WTC11 (cell line): ENCODE data around the gene MIS18BP1. TPM values are rescaled to one million over a fixed set of nuclear protein-coding genes. Genes with fewer than 3 reads are reported as not detected.
"Not testable (repeated sequence)": the region's sequence is repeated elsewhere in the genome, so short reads cannot be mapped to it uniquely, and the experiment has no call there.

Experiments used
- ATAC-seq: fragments of 200-7000 bp; cut with Tn5 transposase; 2 replicates; pipeline ENCODE4 v1.10.0; 2021; ENCODE audit warnings: mild to moderate bottlenecking, moderate library complexity
- CTCF ChIA-PET: fragments of 300-600 bp; sonication (Branson Sonifier 250); formaldehyde crosslinking; loops from one replicate; lab custom pipeline; 2021; ENCODE audit warnings: antibody characterized with exemption; lab: Charles Lee
- POLR2A ChIA-PET: fragments of 350-600 bp; sonication (Branson Sonifier 250); formaldehyde crosslinking; loops from one replicate; lab custom pipeline; 2021; ENCODE audit warnings: antibody characterized with exemption; lab: Charles Lee
- DNase-seq: peaks from one replicate; pipeline ENCODE4 v3.0.0; 2021; ENCODE audit warnings: low spot score
- H3K27ac Mint-ChIP-seq: 2 replicates; pipeline ENCODE4 v1.8.0; 2021; ENCODE audit warnings: mixed read lengths
- H3K27me3 Mint-ChIP-seq: 2 replicates; pipeline ENCODE4 v1.8.0; 2021; ENCODE audit warnings: low read depth, mild to moderate bottlenecking, moderate library complexity, mixed read lengths
- H3K36me3 Mint-ChIP-seq: 2 replicates; pipeline ENCODE4 v1.8.0; 2021; ENCODE audit warnings: mixed read lengths
- H3K4me1 Mint-ChIP-seq: 2 replicates; pipeline ENCODE4 v1.8.0; 2022; ENCODE audit warnings: mixed read lengths
- H3K4me3 Mint-ChIP-seq: 2 replicates; pipeline ENCODE4 v1.8.0; 2021; ENCODE audit warnings: mild to moderate bottlenecking, moderate library complexity, mixed read lengths
- H3K9me3 Mint-ChIP-seq: 2 replicates; pipeline ENCODE4 v1.8.0; 2021; ENCODE audit warnings: mixed read lengths
- ATF2 ChIP-seq: sonication (generic); formaldehyde crosslinking; IDR thresholded peaks from 2 replicates; pipeline ENCODE4 v1.8.1; 2022; ENCODE audit warnings: low read depth, missing genetic modification reagents, borderline replicate concordance
- ATF6 ChIP-seq: sonication (generic); formaldehyde crosslinking; IDR thresholded peaks from 2 replicates; pipeline ENCODE4 v1.8.1; 2023; ENCODE audit warnings: mild to moderate bottlenecking, missing genetic modification reagents
- CREB1 ChIP-seq: sonication (generic); formaldehyde crosslinking; IDR thresholded peaks from 2 replicates; pipeline ENCODE4 v1.8.0; 2023; ENCODE audit warnings: mild to moderate bottlenecking, missing genetic modification reagents
- CREM ChIP-seq: sonication (generic); formaldehyde crosslinking; IDR thresholded peaks from 2 replicates; pipeline ENCODE4 v1.8.1; 2022; ENCODE audit warnings: mild to moderate bottlenecking, missing genetic modification reagents, moderate library complexity
- FOXJ3 ChIP-seq: sonication (generic); formaldehyde crosslinking; IDR thresholded peaks from 2 replicates; pipeline ENCODE4 v1.9.0; 2021; ENCODE audit warnings: missing genetic modification reagents, mild to moderate bottlenecking, borderline replicate concordance
- GABPB1 ChIP-seq: sonication (generic); formaldehyde crosslinking; IDR thresholded peaks from 2 replicates; pipeline ENCODE4 v1.8.1; 2023; ENCODE audit warnings: mild to moderate bottlenecking, missing genetic modification reagents
- MLX ChIP-seq: sonication (generic); formaldehyde crosslinking; IDR thresholded peaks from 2 replicates; pipeline ENCODE4 v1.8.1; 2023; ENCODE audit warnings: mild to moderate bottlenecking, missing genetic modification reagents, moderate library complexity
- OVOL2 ChIP-seq: fragments of 250-450 bp; sonication (Bioruptor Pico); IDR thresholded peaks from 2 replicates; pipeline ENCODE4 v1.9.0; 2021; ENCODE audit warnings: mild to moderate bottlenecking, borderline replicate concordance
- PRRX2 ChIP-seq: fragments of 250-450 bp; sonication (Bioruptor Pico); IDR thresholded peaks from 2 replicates; pipeline ENCODE4 v1.8.0; 2021; ENCODE audit warnings: mild to moderate bottlenecking
- SMAD3 ChIP-seq: sonication (generic); formaldehyde crosslinking; IDR thresholded peaks from 2 replicates; pipeline ENCODE4 v1.8.0; 2022; ENCODE audit warnings: missing genetic modification reagents, mild to moderate bottlenecking, borderline replicate concordance
- TEAD1 ChIP-seq: sonication (generic); formaldehyde crosslinking; IDR thresholded peaks from 2 replicates; pipeline ENCODE4 v1.8.0; 2022; ENCODE audit warnings: mild to moderate bottlenecking, missing genetic modification reagents
- ZNF219 ChIP-seq: sonication (generic); formaldehyde crosslinking; IDR thresholded peaks from 2 replicates; pipeline ENCODE4 v1.8.0; 2023; ENCODE audit warnings: missing genetic modification reagents, mild to moderate bottlenecking, borderline replicate concordance
- ZNF317 ChIP-seq: sonication (generic); formaldehyde crosslinking; IDR thresholded peaks from 2 replicates; pipeline ENCODE4 v1.8.1; 2023; ENCODE audit warnings: low read depth, mild to moderate bottlenecking, moderate library complexity, missing genetic modification reagents, borderline replicate concordance
- ZNF416 ChIP-seq: fragments of 250-450 bp; sonication (Bioruptor Pico); IDR thresholded peaks from 2 replicates; pipeline ENCODE4 v1.9.0; 2021; ENCODE audit warnings: mild to moderate bottlenecking, inconsistent platforms
- total RNA-seq: library from RNA; stranded (reverse); gene quantifications from 3 replicates; pipeline ENCODE4 v1.2.3, GENCODE V29; 2021
- TF ChIP-seq, protein P1 (sequence below): sonication (generic); formaldehyde crosslinking; IDR thresholded peaks from 2 replicates; pipeline ENCODE4 v1.8.1; 2023; ENCODE audit warnings: mild to moderate bottlenecking, missing genetic modification reagents
- TF ChIP-seq, protein P2 (sequence below): sonication (generic); formaldehyde crosslinking; IDR thresholded peaks from 2 replicates; pipeline ENCODE4 v1.8.1; 2022; ENCODE audit warnings: missing genetic modification reagents, borderline replicate concordance
- TF ChIP-seq, protein P3 (sequence below): fragments of 250-450 bp; sonication (Bioruptor Pico); IDR thresholded peaks from 2 replicates; pipeline ENCODE4 v1.9.0; 2021; ENCODE audit warnings: mild to moderate bottlenecking

Gene MIS18BP1
- total RNA-seq, 1 experiment from 2014 or later, result 65.7 TPM

GRCh38 chr14:45287610-45288009, 34.6 kb upstream of the MIS18BP1 start:
- TF ChIP-seq, protein P1, sequence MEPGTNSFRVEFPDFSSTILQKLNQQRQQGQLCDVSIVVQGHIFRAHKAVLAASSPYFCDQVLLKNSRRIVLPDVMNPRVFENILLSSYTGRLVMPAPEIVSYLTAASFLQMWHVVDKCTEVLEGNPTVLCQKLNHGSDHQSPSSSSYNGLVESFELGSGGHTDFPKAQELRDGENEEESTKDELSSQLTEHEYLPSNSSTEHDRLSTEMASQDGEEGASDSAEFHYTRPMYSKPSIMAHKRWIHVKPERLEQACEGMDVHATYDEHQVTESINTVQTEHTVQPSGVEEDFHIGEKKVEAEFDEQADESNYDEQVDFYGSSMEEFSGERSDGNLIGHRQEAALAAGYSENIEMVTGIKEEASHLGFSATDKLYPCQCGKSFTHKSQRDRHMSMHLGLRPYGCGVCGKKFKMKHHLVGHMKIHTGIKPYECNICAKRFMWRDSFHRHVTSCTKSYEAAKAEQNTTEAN, result no peak
- TF ChIP-seq MLX (CRISPR knock-in tag) (no peak), ZNF416 (CRISPR knock-in tag) (no peak), TEAD1 (no peak), ATF6 (CRISPR knock-in tag) (no peak), OVOL2 (CRISPR knock-in tag) (no peak), CREB1 (CRISPR knock-in tag) (no peak), SMAD3 (CRISPR knock-in tag) (no peak), CREM (CRISPR knock-in tag) (no peak), PRRX2 (CRISPR knock-in tag) (no peak), FOXJ3 (CRISPR knock-in tag) (no peak), ZNF317 (CRISPR knock-in tag) (no peak), ZNF219 (no peak)
- TF ChIP-seq, protein P2, sequence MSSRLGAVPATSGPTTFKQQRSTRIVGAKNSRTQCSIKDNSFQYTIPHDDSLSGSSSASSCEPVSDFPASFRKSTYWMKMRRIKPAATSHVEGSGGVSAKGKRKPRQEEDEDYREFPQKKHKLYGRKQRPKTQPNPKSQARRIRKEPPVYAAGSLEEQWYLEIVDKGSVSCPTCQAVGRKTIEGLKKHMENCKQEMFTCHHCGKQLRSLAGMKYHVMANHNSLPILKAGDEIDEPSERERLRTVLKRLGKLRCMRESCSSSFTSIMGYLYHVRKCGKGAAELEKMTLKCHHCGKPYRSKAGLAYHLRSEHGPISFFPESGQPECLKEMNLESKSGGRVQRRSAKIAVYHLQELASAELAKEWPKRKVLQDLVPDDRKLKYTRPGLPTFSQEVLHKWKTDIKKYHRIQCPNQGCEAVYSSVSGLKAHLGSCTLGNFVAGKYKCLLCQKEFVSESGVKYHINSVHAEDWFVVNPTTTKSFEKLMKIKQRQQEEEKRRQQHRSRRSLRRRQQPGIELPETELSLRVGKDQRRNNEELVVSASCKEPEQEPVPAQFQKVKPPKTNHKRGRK (CRISPR knock-in tag), result no peak
- TF ChIP-seq, protein P3, sequence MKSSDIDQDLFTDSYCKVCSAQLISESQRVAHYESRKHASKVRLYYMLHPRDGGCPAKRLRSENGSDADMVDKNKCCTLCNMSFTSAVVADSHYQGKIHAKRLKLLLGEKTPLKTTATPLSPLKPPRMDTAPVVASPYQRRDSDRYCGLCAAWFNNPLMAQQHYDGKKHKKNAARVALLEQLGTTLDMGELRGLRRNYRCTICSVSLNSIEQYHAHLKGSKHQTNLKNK, result no peak
- no peak overlapping the region for H3K27ac Mint-ChIP-seq
- ChIA-PET CTCF (no interaction called here), POLR2A (no interaction called here)
- H3K4me3 Mint-ChIP-seq, result no peak overlapping the region
- no peak for DNase-seq
- peaks cover 3% of the 10 kb centered on the region for H3K36me3 Mint-ChIP-seq
- H3K27me3 Mint-ChIP-seq, result peaks cover 82% of the 10 kb centered on the region
- ATAC-seq, result no peak
- peaks cover 3% of the 10 kb centered on the region; the same call in 1 of the 2 replicates for H3K9me3 Mint-ChIP-seq
- H3K4me1 Mint-ChIP-seq, result no peaks in the 10 kb centered on the region

DNA sequence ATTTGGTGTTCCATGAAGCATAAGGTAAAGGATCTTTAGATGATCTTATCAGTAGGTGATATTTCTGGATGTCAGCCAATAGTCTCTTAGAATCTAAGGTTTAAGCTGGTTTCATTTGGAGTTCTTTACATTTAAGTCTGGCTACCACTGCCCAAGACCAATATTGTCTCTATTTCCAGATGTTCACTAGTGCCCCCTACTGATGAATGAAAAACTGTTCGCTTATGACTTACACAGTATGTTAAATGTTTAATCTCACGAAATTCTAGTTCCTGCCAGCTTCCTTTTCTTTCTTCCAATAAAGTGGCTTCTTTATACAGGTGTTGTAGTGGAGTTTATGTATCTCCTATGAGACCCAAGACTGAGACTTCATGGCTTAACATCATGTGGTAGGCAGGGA, 31.8 kb upstream of the MIS18BP1 start:
- peaks cover 24% of the 10 kb centered on the region for H3K9me3 Mint-ChIP-seq
- ATAC-seq (peak; percentile 60), DNase-seq (no peak)
- CTCF ChIA-PET, result interaction anchor here (1.0 to 1.2 kb wide), 3 partner anchors 10 to 116 kb away, joined by 3 to 4 read pairs (median 4); partner anchors contain the start of gene MIS18BP1
- H3K4me1 Mint-ChIP-seq, result no peaks in the 10 kb centered on the region
- no peak overlapping the region for H3K27ac Mint-ChIP-seq
- peaks cover 22% of the 10 kb centered on the region for H3K36me3 Mint-ChIP-seq
- POLR2A ChIA-PET, result no interaction called here
- H3K27me3 Mint-ChIP-seq, result peaks cover 73% of the 10 kb centered on the region
- no peak for TF ChIP-seq GABPB1 (CRISPR knock-in tag)
- TF ChIP-seq ATF2 (CRISPR knock-in tag), result no peak
- H3K4me3 Mint-ChIP-seq, result no peak overlapping the region

GRCh38 chr14:45281731-45282400, 28.9 kb upstream of the MIS18BP1 start:
- peaks cover 24% of the 10 kb centered on the region for H3K9me3 Mint-ChIP-seq
- CTCF ChIA-PET, ATAC-seq, H3K27ac Mint-ChIP-seq, H3K4me1 Mint-ChIP-seq, H3K4me3 Mint-ChIP-seq, POLR2A ChIA-PET: not testable (repeated sequence)
- H3K27me3 Mint-ChIP-seq, result peaks cover 52% of the 10 kb centered on the region
- DNase-seq, result peak; percentile 36
- peaks cover 22% of the 10 kb centered on the region for H3K36me3 Mint-ChIP-seq
